ENCODE data around the gene KIF16B. TPM values are rescaled to one million over a fixed set of nuclear protein-coding genes. Genes with fewer than 3 reads are reported as not detected.
"Not testable (repeated sequence)": the region's sequence is repeated elsewhere in the genome, so short reads cannot be mapped to it uniquely, and the experiment has no call there.

Gene KIF16B
- total RNA-seq, 1 experiment from 2014 or later: 7.0 TPM

- H3K4me3 ChIP-seq (replicated peaks in 1 of 2; ENCODE audit: low read depth in 1 of 2, low read length in 2 of 2): no peak overlapping the region
- intact Hi-C loops (cut with micrococcal nuclease): no loop called here
- no peaks in the 10 kb centered on the region for H3K79me2 ChIP-seq (ENCODE audit: insufficient read depth, low read length)
- no peaks in the 10 kb centered on the region for H3K4me1 ChIP-seq (ENCODE audit: control insufficient read depth in 1 of 2, insufficient read depth in 2 of 2, low read length in 2 of 2)
- no TSS peak for BruUV-seq (replicated peaks)
- H3K27me3 ChIP-seq (ENCODE audit: insufficient read depth, low read length): no peaks in the 10 kb centered on the region
- no peak for TF ChIP-seq SP1 (IDR thresholded peaks at IDR 0.05; ENCODE audit: low read depth)
- TF ChIP-seq ZNF274 (IDR thresholded peaks at IDR 0.05; ENCODE audit: low read depth, low read length): no peak
- H3K27ac ChIP-seq (ENCODE audit: low read depth, low read length): no peak overlapping the region
- ATAC-seq: no peak
- ChIA-PET RAD21 (ENCODE audit: low non-redundant PET in 1 of 2, low total read pairs in 2 of 2, uncharacterized antibody in 2 of 2, unreplicated experiment in 2 of 2) (no interaction called here), CTCF (no interaction called here), POLR2A (no interaction called here)
- H3K4me2 ChIP-seq (ENCODE audit: low read length): no peak overlapping the region
- H4K20me1 ChIP-seq (ENCODE audit: insufficient read depth): no peaks in the 10 kb centered on the region
- no peak overlapping the region for H3K9ac ChIP-seq (ENCODE audit: low read length)
- H3K36me3 ChIP-seq (ENCODE audit: control insufficient read depth in 1 of 2, insufficient read depth in 2 of 2, low read length in 2 of 2): no peaks in the 10 kb centered on the region
- no peak for DNase-seq (ENCODE audit: low read depth, low spot score)
- H2AFZ ChIP-seq (ENCODE audit: low read depth, low read length, poor library complexity, severe bottlenecking): no peak overlapping the region
- H3K9me3 ChIP-seq (ENCODE audit: control insufficient read depth in 1 of 2, insufficient read depth in 1 of 2, low read depth in 1 of 2, low read length in 2 of 2): no peaks in the 10 kb centered on the region
- no peaks in the 10 kb centered on the region for H3K9me2 ChIP-seq (ENCODE audit: insufficient read depth)
Observed at GRCh38 chr20:16228722-16229121, 344.5 kb downstream of the KIF16B start.

DNA sequence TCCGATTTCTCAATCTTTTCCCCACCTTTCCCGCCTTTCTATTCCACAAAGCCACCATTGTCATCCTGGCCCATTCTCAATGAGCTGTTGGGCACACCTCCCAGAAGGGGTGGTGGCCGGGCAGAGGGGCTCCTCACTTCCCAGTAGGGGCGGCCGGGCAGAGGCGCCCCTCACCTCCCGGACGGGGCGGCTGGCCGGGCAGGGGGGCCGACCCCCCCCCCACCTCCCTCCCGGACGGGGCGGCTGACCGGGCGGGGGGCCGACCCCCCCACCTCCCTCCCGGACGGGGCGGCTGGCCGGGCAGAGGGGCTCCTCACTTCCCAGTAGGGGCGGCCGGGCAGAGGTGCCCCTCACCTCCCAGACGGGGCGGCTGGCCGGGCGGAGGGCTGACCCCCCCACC, 346.3 kb downstream of the KIF16B start:
- H3K79me2 ChIP-seq (ENCODE audit: insufficient read depth, low read length); POLR2A ChIA-PET; H3K27me3 ChIP-seq (ENCODE audit: insufficient read depth, low read length); H3K27ac ChIP-seq (ENCODE audit: low read depth, low read length); DNase-seq (ENCODE audit: low read depth, low spot score); intact Hi-C loops (cut with micrococcal nuclease); H3K9me3 ChIP-seq (ENCODE audit: control insufficient read depth in 1 of 2, insufficient read depth in 1 of 2, low read depth in 1 of 2, low read length in 2 of 2); H3K4me3 ChIP-seq (replicated peaks in 1 of 2; ENCODE audit: low read depth in 1 of 2, low read length in 2 of 2); RAD21 ChIA-PET (ENCODE audit: low non-redundant PET in 1 of 2, low total read pairs in 2 of 2, uncharacterized antibody in 2 of 2, unreplicated experiment in 2 of 2); H3K9ac ChIP-seq (ENCODE audit: low read length); H3K4me2 ChIP-seq (ENCODE audit: low read length); ATAC-seq; BruUV-seq (replicated peaks); H3K9me2 ChIP-seq (ENCODE audit: insufficient read depth); H2AFZ ChIP-seq (ENCODE audit: low read depth, low read length, poor library complexity, severe bottlenecking); H3K4me1 ChIP-seq (ENCODE audit: control insufficient read depth in 1 of 2, insufficient read depth in 2 of 2, low read length in 2 of 2); H3K36me3 ChIP-seq (ENCODE audit: control insufficient read depth in 1 of 2, insufficient read depth in 2 of 2, low read length in 2 of 2); CTCF ChIA-PET; H4K20me1 ChIP-seq (ENCODE audit: insufficient read depth): not testable (repeated sequence)

GRCh38 chr20:16224836-16225235, 348.4 kb downstream of the KIF16B start:
- POLR2A ChIA-PET: no interaction called here
- Histone ChIP-seq H3K9ac (ENCODE audit: low read length) (no peak overlapping the region), H3K27me3 (ENCODE audit: insufficient read depth, low read length) (no peaks in the 10 kb centered on the region), H3K36me3 (ENCODE audit: control insufficient read depth in 1 of 2, insufficient read depth in 2 of 2, low read length in 2 of 2) (no peaks in the 10 kb centered on the region), H3K9me2 (ENCODE audit: insufficient read depth) (no peaks in the 10 kb centered on the region), H3K9me3 (ENCODE audit: control insufficient read depth in 1 of 2, insufficient read depth in 1 of 2, low read depth in 1 of 2, low read length in 2 of 2) (no peaks in the 10 kb centered on the region), H3K27ac (ENCODE audit: low read depth, low read length) (no peak overlapping the region), H2AFZ (ENCODE audit: low read depth, low read length, poor library complexity, severe bottlenecking) (no peak overlapping the region), H3K4me1 (ENCODE audit: control insufficient read depth in 1 of 2, insufficient read depth in 2 of 2, low read length in 2 of 2) (no peaks in the 10 kb centered on the region), H3K4me3 (replicated peaks in 1 of 2; ENCODE audit: low read depth in 1 of 2, low read length in 2 of 2) (no peak overlapping the region), H4K20me1 (ENCODE audit: insufficient read depth) (no peaks in the 10 kb centered on the region), H3K79me2 (ENCODE audit: insufficient read depth, low read length) (no peaks in the 10 kb centered on the region), H3K4me2 (ENCODE audit: low read length) (no peak overlapping the region)
- TF ChIP-seq EZH2 (IDR thresholded peaks at IDR 0.05): no peak
- TF ChIP-seq ZNF274 (IDR thresholded peaks at IDR 0.05; ENCODE audit: low read depth, low read length): no peak
- TF ChIP-seq FOSL1 (IDR thresholded peaks at IDR 0.05; ENCODE audit: low read depth): no peak
- no peak for TF ChIP-seq ATF3 (IDR thresholded peaks at IDR 0.05)
- TF ChIP-seq POLR2A (IDR thresholded peaks at IDR 0.05; ENCODE audit: borderline replicate concordance, extremely low read depth, insufficient read depth, insufficient read length): no peak
- TF ChIP-seq TCF7L2 (IDR thresholded peaks at IDR 0.05; ENCODE audit: borderline replicate concordance, extremely low read depth, insufficient read depth, insufficient read length): no peak
- TF ChIP-seq RAD21 (IDR thresholded peaks at IDR 0.05; ENCODE audit: low read depth): no peak
- no peak for TF ChIP-seq EGR1 (IDR thresholded peaks at IDR 0.05; ENCODE audit: low read depth)
- no peak for TF ChIP-seq ELF1 (IDR thresholded peaks at IDR 0.05; ENCODE audit: borderline replicate concordance, low read depth)
- no peak for TF ChIP-seq ZFX (IDR thresholded peaks at IDR 0.05)
- no peak for TF ChIP-seq CEBPB (IDR thresholded peaks at IDR 0.05; ENCODE audit: low read depth)
- DNase-seq (ENCODE audit: low read depth, low spot score) (no peak), ATAC-seq (no peak)
- CTCF ChIA-PET: no interaction called here
- RAD21 ChIA-PET (ENCODE audit: low non-redundant PET in 1 of 2, low total read pairs in 2 of 2, uncharacterized antibody in 2 of 2, unreplicated experiment in 2 of 2): no interaction called here
- intact Hi-C loops (cut with micrococcal nuclease): no loop called here
- no TSS peak for BruUV-seq (replicated peaks)
